Spleen (tissue), 11 donors: ENCODE results near the gene TTC3. TPM values are rescaled to one million over a fixed set of nuclear protein-coding genes. Genes with fewer than 3 reads are reported as not detected.

ENCODE experiments used
- DNase-seq: peaks from one replicate; pipeline ENCODE4 v3.0.0-alpha.2; 2020
- H3K27ac ChIP-seq, 8 donors: fragments of 200-600 bp; sonication (generic) in 7 of 8; 1 replicate in 4 of 8; 2 replicates in 4 of 8; pipeline versions ENCODE4 v1.5.0 to v1.8.0; 2016 to 2021; ENCODE audit warnings: inconsistent platforms in 4 of 8, mild to moderate bottlenecking in 4 of 8, moderate library complexity in 1 of 8
- H3K27me3 ChIP-seq, 7 donors: fragments of 200-600 bp; sonication (generic) in 6 of 7; replicated peaks in 1 of 7; 1 replicate in 4 of 7; 2 replicates in 3 of 7; pipeline versions ENCODE4 v1.5.0 to v1.8.0; 2016 to 2021; ENCODE audit warnings: inconsistent platforms in 3 of 7, mild to moderate bottlenecking in 1 of 7
- H3K36me3 ChIP-seq, 6 donors: fragments of 200-600 bp; sonication (generic) in 5 of 6; 1 replicate in 4 of 6; 2 replicates in 2 of 6; pipeline versions ENCODE4 v1.5.0 to v1.8.0; 2016 to 2021; ENCODE audit warnings: inconsistent platforms in 2 of 6
- H3K4me1 ChIP-seq, 6 donors: fragments of 200-600 bp; sonication (generic) in 5 of 6; 1 replicate in 3 of 6; 2 replicates in 3 of 6; pipeline versions ENCODE4 v1.5.0 to v1.8.0; 2016 to 2021; ENCODE audit warnings: inconsistent platforms in 3 of 6
- H3K4me3 ChIP-seq, 8 donors: fragments of 200-600 bp; sonication (generic) in 7 of 8; 1 replicate in 4 of 8; 2 replicates in 4 of 8; pipeline versions ENCODE4 v1.5.0 to v1.8.0; 2016 to 2021; ENCODE audit warnings: inconsistent platforms in 4 of 8, mild to moderate bottlenecking in 4 of 8, moderate library complexity in 2 of 8
- H3K9me3 ChIP-seq, 8 donors: fragments of 200-600 bp; sonication (generic) in 7 of 8; 1 replicate in 4 of 8; 2 replicates in 4 of 8; pipeline versions ENCODE4 v1.5.0 to v1.8.0; 2016 to 2021; ENCODE audit warnings: inconsistent platforms in 4 of 8
- POLR2A ChIP-seq, 3 donors: fragments of 450-650 bp; IDR thresholded peaks; one replicate each; pipeline ENCODE4 v1.5.1; 2017; ENCODE audit warnings: antibody characterized with exemption in 3 of 3, mild to moderate bottlenecking in 1 of 3
- POLR2AphosphoS5 ChIP-seq, 3 donors: sonication (generic); formaldehyde crosslinking; IDR thresholded peaks; one replicate each; pipeline ENCODE4 v1.5.1; 2017; ENCODE audit warnings: antibody characterized with exemption in 3 of 3
- WGBS, 5 donors: extraction: QIAGEN DNeasy Blood & Tissue Kit in 3 of 5; methylation state at CpG; one replicate each; pipeline versions ENCODE4 v1.1.5 to v1.1.7; 2013 to 2018; 5-methylcytosine and 5-hydroxymethylcytosine counted together
- intact Hi-C: fragments of 100-400 bp; cut with DNase I; formaldehyde crosslinking; loops from one replicate; pipeline ENCODE4 v1.15.0; 2023; ENCODE audit warnings: low total_unique reads
- polyA plus RNA-seq, 3 donors: library from polyadenylated mRNA; stranded (reverse); fragments of 200-250 nt; gene quantifications; one replicate each; pipeline ENCODE4 v1.2.1, GENCODE V29; 2013
- total RNA-seq, 7 donors: library from RNA; depleted of rRNA in 3 of 7; stranded (reverse); fragments of >200 nt in 3 of 7; fragmentation: NEBNext Ultra II Directional in 4 of 7; extraction: Animal tissue kit (Norgen Biotek cat#: 25700) in 4 of 7; gene quantifications; one replicate each; pipeline versions ENCODE4 v1.1.0 to v1.2.1, GENCODE V29; 2016 to 2021
- TF ChIP-seq, protein P1 (sequence below), 11 experiments: fragments of 200-600 bp in 7 of 11; fragments of 450-650 bp in 4 of 11; sonication (generic) in 4 of 11; IDR thresholded peaks in 8 of 11; conservative IDR thresholded peaks in 3 of 11; 1 replicate in 7 of 11; 2 replicates in 4 of 11; pipeline versions ENCODE4 v1.4.0 to v1.8.0; 2016 to 2021; ENCODE audit warnings: antibody characterized with exemption in 11 of 11, inconsistent platforms in 4 of 11, mild to moderate bottlenecking in 1 of 11
- donor health status: healthy with polysubstance abuse.
- donor health status: DM: no; HTN: no; CAD: no; lungs with moderate emphysema.
- donor health status: DM: no; HTN: no; CAD: no.
- donor health status: Bipolar disorder and iron deficiency.
- donor health status: healthy.
- donor health status: DM: no; HTN: no; CAD: no.
- donor health status: DM: yes; HTN: yes; CAD: no.

TTC3 gene
- total and polyA plus RNA-seq, 10 donors, result 16.0 to 143 (median 80.7) TPM

DNA sequence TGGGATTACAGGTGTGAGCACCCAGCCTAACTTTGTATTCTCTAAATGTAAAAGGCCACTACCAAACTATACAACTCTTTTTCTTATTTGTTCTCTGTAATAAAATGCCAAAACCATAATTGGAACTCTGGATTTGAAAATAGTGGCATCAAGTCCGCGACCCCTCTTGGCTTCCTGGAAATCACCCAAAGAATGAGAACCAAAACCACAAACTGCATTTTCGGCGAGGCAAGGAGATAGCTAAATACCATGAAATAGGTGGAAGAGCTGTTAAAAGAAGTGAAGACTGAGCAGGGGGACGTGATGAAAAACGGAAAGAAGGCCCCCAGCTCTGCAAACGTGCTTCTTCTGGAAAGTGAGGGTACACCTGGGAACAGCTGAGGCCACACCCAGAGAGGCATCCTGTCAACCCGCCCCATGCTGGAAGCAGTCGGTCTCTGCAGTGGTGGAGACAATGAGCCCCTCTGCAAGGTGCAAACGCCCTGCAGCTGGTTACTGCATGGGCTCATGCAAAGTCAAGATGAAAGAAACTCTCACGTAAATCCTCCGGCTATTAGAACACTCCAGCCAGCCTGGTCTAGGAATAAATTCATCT is 171.5 kb downstream of the TTC3 start:
- Histone ChIP-seq H3K9me3 (no peaks in the 10 kb centered on the region), H3K4me1 (peaks cover 0 to 70% (median 23%) of the 10 kb centered on the region in 6 donors), H3K4me3 (no peak overlapping the region), H3K27me3 (no peaks in the 10 kb centered on the region), H3K27ac (no peak overlapping the region), H3K36me3 (peaks cover 0 to 20% (median 12%) of the 10 kb centered on the region in 6 donors)
- no peak for DNase-seq
- no peak for TF ChIP-seq POLR2AphosphoS5 (IDR thresholded peaks at IDR 0.05)
- TF ChIP-seq, protein P1, sequence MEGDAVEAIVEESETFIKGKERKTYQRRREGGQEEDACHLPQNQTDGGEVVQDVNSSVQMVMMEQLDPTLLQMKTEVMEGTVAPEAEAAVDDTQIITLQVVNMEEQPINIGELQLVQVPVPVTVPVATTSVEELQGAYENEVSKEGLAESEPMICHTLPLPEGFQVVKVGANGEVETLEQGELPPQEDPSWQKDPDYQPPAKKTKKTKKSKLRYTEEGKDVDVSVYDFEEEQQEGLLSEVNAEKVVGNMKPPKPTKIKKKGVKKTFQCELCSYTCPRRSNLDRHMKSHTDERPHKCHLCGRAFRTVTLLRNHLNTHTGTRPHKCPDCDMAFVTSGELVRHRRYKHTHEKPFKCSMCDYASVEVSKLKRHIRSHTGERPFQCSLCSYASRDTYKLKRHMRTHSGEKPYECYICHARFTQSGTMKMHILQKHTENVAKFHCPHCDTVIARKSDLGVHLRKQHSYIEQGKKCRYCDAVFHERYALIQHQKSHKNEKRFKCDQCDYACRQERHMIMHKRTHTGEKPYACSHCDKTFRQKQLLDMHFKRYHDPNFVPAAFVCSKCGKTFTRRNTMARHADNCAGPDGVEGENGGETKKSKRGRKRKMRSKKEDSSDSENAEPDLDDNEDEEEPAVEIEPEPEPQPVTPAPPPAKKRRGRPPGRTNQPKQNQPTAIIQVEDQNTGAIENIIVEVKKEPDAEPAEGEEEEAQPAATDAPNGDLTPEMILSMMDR (IDR thresholded peaks at IDR 0.05 in 8 of 11, conservative IDR thresholded peaks at IDR 0.05 in 3 of 11), result no peak
- TF ChIP-seq POLR2A (IDR thresholded peaks at IDR 0.05), result no peak
- 43 to 58% (median 49%) methylated on average over 12 of the region's 12 CpGs for WGBS, 5 donors
- intact Hi-C loops, result no loop called here

DNA sequence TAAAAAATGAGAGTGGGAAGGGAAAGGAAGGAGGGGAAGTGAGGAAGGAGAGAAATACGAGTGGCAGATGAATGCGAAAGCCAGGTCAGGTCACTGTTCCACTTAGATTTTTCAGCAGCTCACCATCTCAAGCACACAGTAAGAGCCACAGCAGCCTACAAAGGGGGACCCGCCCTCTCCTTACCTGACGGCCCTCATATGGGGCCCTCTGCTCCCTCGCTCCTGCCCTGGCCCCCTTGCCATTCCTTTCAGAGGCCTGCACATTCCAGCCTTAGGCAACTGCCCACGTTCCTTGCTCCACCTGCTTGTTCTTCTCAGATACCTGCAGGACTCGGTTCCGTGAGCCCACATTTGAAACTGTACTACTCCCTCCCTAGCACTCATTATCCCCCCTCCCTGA is 172.1 kb downstream of the TTC3 start:
- no peaks in the 10 kb centered on the region for H3K9me3 ChIP-seq
- intact Hi-C loops, result no loop called here
- H3K27me3 ChIP-seq, result no peaks in the 10 kb centered on the region
- no peak overlapping the region for H3K27ac ChIP-seq
- no peak for DNase-seq
- peaks cover 0 to 74% (median 23%) of the 10 kb centered on the region in 6 donors for H3K4me1 ChIP-seq
- no peak overlapping the region for H3K4me3 ChIP-seq
- TF ChIP-seq, protein P1 (IDR thresholded peaks at IDR 0.05 in 8 of 11, conservative IDR thresholded peaks at IDR 0.05 in 3 of 11), result no peak
- TF ChIP-seq POLR2A (IDR thresholded peaks at IDR 0.05), result no peak
- no peak for TF ChIP-seq POLR2AphosphoS5 (IDR thresholded peaks at IDR 0.05)
- peaks cover 0 to 15% (median 7%) of the 10 kb centered on the region in 6 donors for H3K36me3 ChIP-seq
- 78 to 92% (median 83%) methylated on average over 8 of the region's 8 CpGs for WGBS, 5 donors

GRCh38 chr21:37248298-37248697 is 175.2 kb downstream of the TTC3 start:
- 80 to 92% (median 86%) methylated on average over 1 of the region's 1 CpG for WGBS, 5 donors
- no peaks in the 10 kb centered on the region for H3K27me3 ChIP-seq
- peaks cover 0 to 82% (median 25%) of the 10 kb centered on the region in 6 donors for H3K4me1 ChIP-seq
- TF ChIP-seq POLR2AphosphoS5 (IDR thresholded peaks at IDR 0.05), result no peak
- TF ChIP-seq POLR2A (IDR thresholded peaks at IDR 0.05), result no peak
- TF ChIP-seq, protein P1 (IDR thresholded peaks at IDR 0.05 in 8 of 11, conservative IDR thresholded peaks at IDR 0.05 in 3 of 11), result no peak
- no peak for DNase-seq
- no peak overlapping the region for H3K4me3 ChIP-seq
- intact Hi-C loops, result no loop called here
- H3K36me3 ChIP-seq, result no peaks in the 10 kb centered on the region
- H3K27ac ChIP-seq, result no peak overlapping the region
- H3K9me3 ChIP-seq, result no peaks in the 10 kb centered on the region

- no peak for TF ChIP-seq POLR2A (IDR thresholded peaks at IDR 0.05)
- WGBS, 5 donors, result 77 to 91% (median 85%) methylated on average over 3 of the region's 3 CpGs
- H3K9me3 ChIP-seq, result no peaks in the 10 kb centered on the region
- H3K4me1 ChIP-seq, result peaks cover 0 to 81% (median 21%) of the 10 kb centered on the region in 6 donors
- no peaks in the 10 kb centered on the region for H3K36me3 ChIP-seq
- no peak overlapping the region for H3K27ac ChIP-seq
- intact Hi-C loops, result no loop called here
- no peak for DNase-seq
- H3K27me3 ChIP-seq, result no peaks in the 10 kb centered on the region
- H3K4me3 ChIP-seq, result no peak overlapping the region
Measured at GRCh38 chr21:37249112-37249904, 176.3 kb downstream of the TTC3 start.
